GM13976 (cell line): ENCODE results near the gene TBC1D20.
"Not testable (repeated sequence)": the region's sequence is repeated elsewhere in the genome, so short reads cannot be mapped to it uniquely, and the experiment has no call there.

Experiments
- DNase-seq: peaks from one replicate; pipeline ENCODE4 v3.0.0; 2012; ENCODE audit warnings: low spot score
- CTCF ChIP-seq: IDR thresholded peaks from 2 replicates; pipeline ENCODE4 v1.5.1; 2012; ENCODE audit warnings: borderline replicate concordance, mild to moderate bottlenecking; ENCODE audit not compliant: insufficient read depth; ENCODE audit errors: extremely low read depth, missing control alignments, control extremely low read depth
- in situ Hi-C: fragments of 300-500 bp; cut with MboI; formaldehyde crosslinking; loops from one replicate; pipeline ENCODE4 v1.12.0; 2022; ENCODE audit warnings: low sequenced_read_pairs, mixed read lengths, inconsistent platforms; ENCODE audit not compliant: unreplicated experiment

Gene TBC1D20

GRCh38 chr20:391041-391711 lies 71.2 kb downstream of the TBC1D20 start:
- in situ Hi-C loops, result no loop called here
- DNase-seq, result no peak
- TF ChIP-seq CTCF, result no peak

GRCh38 chr20:389220-389619 lies 73.1 kb downstream of the TBC1D20 start:
- no peak for TF ChIP-seq CTCF
- DNase-seq, result no peak
- in situ Hi-C loops, result no loop called here

GRCh38 chr20:388034-388994 lies 74.0 kb downstream of the TBC1D20 start:
- in situ Hi-C loops, result no loop called here
- DNase-seq, result no peak
- no peak for TF ChIP-seq CTCF

GRCh38 chr20:387520-387919 lies 74.8 kb downstream of the TBC1D20 start:
- in situ Hi-C loops, result no loop called here
- TF ChIP-seq CTCF, result no peak
- no peak for DNase-seq

GRCh38 chr20:386634-387033 lies 75.7 kb downstream of the TBC1D20 start:
- DNase-seq, result not testable (repeated sequence)

More at GRCh38 chr20:386634-387033, 75.7 kb downstream of the TBC1D20 start:
- in situ Hi-C loops, result not testable (repeated sequence)
